ENCODE measurements around the gene RPL7A. TPM values are rescaled to one million over a fixed set of nuclear protein-coding genes. Genes with fewer than 3 reads are reported as not detected.

Gene RPL7A
- total RNA-seq, 1 experiment from 2014 or later: 2,895 TPM

- H3K27ac Mint-ChIP-seq: no peak overlapping the region
- no peak overlapping the region for H3K4me2 ChIP-seq (ENCODE audit: insufficient read depth, insufficient read length, low read length)
- no peak for DNase-seq
- H2BK15ac ChIP-seq (ENCODE audit: low read depth, low read length): no peak overlapping the region
- H2AFZ ChIP-seq (ENCODE audit: low read length): no peak overlapping the region
- no CpG with 5 or more reads among the region's 14 CpGs for WGBS (ENCODE audit: extremely low coverage, insufficient read length, low lambda C conversion rate)
- no peak overlapping the region for H2BK5ac ChIP-seq (ENCODE audit: insufficient read length, low read length)
- H3K18ac ChIP-seq (ENCODE audit: insufficient read length, low read depth, low read length): no peak overlapping the region
- H3K23ac ChIP-seq (ENCODE audit: insufficient read length, low read depth, low read length): no peak overlapping the region
- no peak overlapping the region for H3K9ac ChIP-seq (ENCODE audit: extremely low read depth, insufficient read length, low read length)
- H2BK120ac ChIP-seq (ENCODE audit: low read depth, low read length, poor library complexity, severe bottlenecking): no peak overlapping the region
- peaks cover 3% of the 10 kb centered on the region for H4K20me1 ChIP-seq (ENCODE audit: control insufficient read depth, insufficient read depth, insufficient read length)
- H3K4me1 Mint-ChIP-seq: peaks cover 6 to 8% of the 10 kb centered on the region in 2 experiments
- H2BK12ac ChIP-seq (ENCODE audit: insufficient read length, low read depth, low read length): no peak overlapping the region
- no peaks in the 10 kb centered on the region for H3K9me3 ChIP-seq (ENCODE audit: control insufficient read depth, low read depth, low read length)
- H3K4me3 Mint-ChIP-seq: no peak overlapping the region; a peak in 1 of 5 replicates
- H3K79me2 ChIP-seq (ENCODE audit: insufficient read depth, low read length): peaks cover 8% of the 10 kb centered on the region; the same call in 1 of the 2 replicates
- no peaks in the 10 kb centered on the region for H3K79me1 ChIP-seq (ENCODE audit: insufficient read depth, low read depth, low read length, poor library complexity, severe bottlenecking)
- H3K36me3 Mint-ChIP-seq (ENCODE audit: insufficient read depth in 1 of 3, low read depth in 3 of 3): peaks cover 6% of the 10 kb centered on the region in 3 experiments; a peak in 5 of 7 replicates
- no peak for TF ChIP-seq CTCF (conservative IDR thresholded peaks at IDR 0.05)
- no peak overlapping the region for H3K27ac ChIP-seq (ENCODE audit: insufficient read length, low read depth, low read length)
- H3K4me1 ChIP-seq (ENCODE audit: insufficient read depth, low read length): no peaks in the 10 kb centered on the region
- H4K91ac ChIP-seq (ENCODE audit: insufficient read length, low read depth, low read length): no peak overlapping the region
- H3K27me3 Mint-ChIP-seq (ENCODE audit: low read depth): peaks cover 30% of the 10 kb centered on the region
- no peak overlapping the region for H4K8ac ChIP-seq (replicated peaks; ENCODE audit: insufficient read length, low read depth, low read length)
- H3K9me3 Mint-ChIP-seq: peaks cover 3 to 4% of the 10 kb centered on the region in 2 experiments; a peak in 3 of 5 replicates
- H3T11ph ChIP-seq (ENCODE audit: low read length): no peak overlapping the region
- peaks cover 6% of the 10 kb centered on the region for H3K23me2 ChIP-seq (ENCODE audit: insufficient read length, low read depth, low read length, poor library complexity, severe bottlenecking)
- no peak overlapping the region for H4K5ac ChIP-seq (ENCODE audit: insufficient read length, low read depth, low read length)
- H3K4ac ChIP-seq (ENCODE audit: low read depth, low read length): no peak overlapping the region
- H2AK5ac ChIP-seq (ENCODE audit: insufficient read length, low read length): no peak overlapping the region
- no peaks in the 10 kb centered on the region for H3K27me3 ChIP-seq (ENCODE audit: insufficient read depth, low read length)
- H3K14ac ChIP-seq (ENCODE audit: insufficient read depth, low read length): no peak overlapping the region; the same call in 1 of the 2 replicates
- no peak overlapping the region for H3K56ac ChIP-seq (ENCODE audit: insufficient read length, low read depth, low read length)
- no peak overlapping the region for H2BK20ac ChIP-seq (ENCODE audit: low read depth, low read length, poor library complexity, severe bottlenecking)
These were observed 31.4 kb downstream of the RPL7A start for GRCh38 chr9:133379153-133380086.
